Activated naive CD8-positive, alpha-beta T cell treated with anti-CD3 and anti-CD28 coated beads for 36 hours (primary cell): ENCODE measurements around the gene MRTFB. TPM values are rescaled to one million over a fixed set of nuclear protein-coding genes. Genes with fewer than 3 reads are reported as not detected.
A peak's percentile ranks its signal among the peaks of the same experiment; 100 is the strongest.

Source experiments
- DNase-seq: peaks from one replicate; pipeline ENCODE4 v3.0.0; 2021
- H3K27ac Mint-ChIP-seq: one replicate; pipeline ENCODE4 v1.8.0; 2022; ENCODE audit warnings: mild to moderate bottlenecking, moderate library complexity, mixed read lengths
- H3K27me3 Mint-ChIP-seq: one replicate; pipeline ENCODE4 v1.8.0; 2022; ENCODE audit warnings: mild to moderate bottlenecking, mixed read lengths
- H3K36me3 Mint-ChIP-seq: one replicate; pipeline ENCODE4 v1.8.0; 2021; ENCODE audit warnings: mild to moderate bottlenecking, mixed read lengths
- H3K4me1 Mint-ChIP-seq: one replicate; pipeline ENCODE4 v1.8.0; 2021; ENCODE audit warnings: mixed read lengths
- H3K4me3 Mint-ChIP-seq: one replicate; pipeline ENCODE4 v1.8.0; 2022; ENCODE audit warnings: mild to moderate bottlenecking, moderate library complexity, mixed read lengths
- H3K9me3 Mint-ChIP-seq: one replicate; pipeline ENCODE4 v1.8.0; 2022; ENCODE audit warnings: mixed read lengths
- total RNA-seq, 2 experiments: library from RNA; stranded (reverse); gene quantifications; one replicate each; pipeline ENCODE4 v1.2.3, GENCODE V29; 2021

The MRTFB gene
- total RNA-seq, 2 experiments from 2014 or later, result 10.9 to 12.4 TPM

DNA sequence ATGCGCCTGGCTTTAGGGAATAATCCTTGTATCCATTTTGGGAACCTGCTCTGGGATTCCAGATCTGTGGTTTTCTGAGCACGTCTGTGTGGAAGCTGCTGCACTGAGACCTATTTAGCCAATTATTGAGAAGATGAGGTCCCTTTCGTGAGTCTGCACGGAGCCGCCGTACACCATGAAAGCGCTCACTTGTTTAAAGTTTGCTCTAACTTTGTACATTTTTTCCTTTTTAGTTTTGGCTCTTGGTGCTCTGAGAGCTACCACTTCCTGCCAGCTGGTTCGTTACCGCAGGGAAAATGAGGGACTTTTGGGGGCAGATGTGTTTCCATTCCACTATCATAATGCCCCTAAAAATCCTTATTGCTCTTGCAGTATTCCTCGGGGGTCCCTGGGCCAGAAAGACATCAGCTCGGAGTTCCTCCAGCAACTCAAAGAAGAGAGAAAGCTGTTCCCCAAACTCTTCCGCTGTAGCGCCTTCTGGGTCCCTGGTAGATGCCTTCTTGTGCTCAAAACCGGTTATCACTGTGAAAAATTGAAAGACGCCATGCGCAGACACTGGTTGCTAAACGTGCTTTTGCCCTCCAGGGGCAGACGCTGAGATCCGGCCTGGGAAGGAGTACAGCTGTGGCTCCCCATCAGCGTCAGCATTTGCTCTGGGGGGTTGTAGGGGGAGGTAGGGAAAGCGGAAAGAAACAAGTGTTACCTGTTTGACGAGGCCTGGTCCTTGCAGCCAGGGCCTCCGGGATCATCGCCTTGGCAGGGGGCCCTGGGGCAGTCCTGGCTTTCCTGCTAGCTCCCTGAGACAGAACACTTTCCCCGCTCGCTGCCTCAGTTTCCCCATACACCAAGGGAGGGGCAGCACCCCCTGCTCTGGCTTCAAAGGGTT is 238.1 kb downstream of the MRTFB start:
- no peaks in the 10 kb centered on the region for H3K9me3 Mint-ChIP-seq
- DNase-seq, result peak; percentile 49
- H3K27me3 Mint-ChIP-seq, result no peaks in the 10 kb centered on the region
- H3K27ac Mint-ChIP-seq, result peak overlapping the region; percentile 87
- peak overlapping the region; percentile 71 for H3K4me3 Mint-ChIP-seq
- H3K4me1 Mint-ChIP-seq, result peaks cover 34% of the 10 kb centered on the region
- H3K36me3 Mint-ChIP-seq, result no peaks in the 10 kb centered on the region

GRCh38 chr16:14309906-14310305 is 238.8 kb downstream of the MRTFB start:
- H3K4me1 Mint-ChIP-seq, result peaks cover 34% of the 10 kb centered on the region
- peak overlapping the region; percentile 87 for H3K27ac Mint-ChIP-seq
- DNase-seq, result peak; percentile 26

GRCh38 chr16:14310519-14310991 is 239.4 kb downstream of the MRTFB start:
- no peak for DNase-seq
- Mint-ChIP-seq H3K4me3 (no peak overlapping the region), H3K27me3 (no peaks in the 10 kb centered on the region), H3K36me3 (no peaks in the 10 kb centered on the region), H3K4me1 (peaks cover 34% of the 10 kb centered on the region), H3K9me3 (no peaks in the 10 kb centered on the region), H3K27ac (no peak overlapping the region)

More at GRCh38 chr16:14309906-14310305, 238.8 kb downstream of the MRTFB start:
- no peaks in the 10 kb centered on the region for H3K27me3 Mint-ChIP-seq
- no peaks in the 10 kb centered on the region for H3K9me3 Mint-ChIP-seq
- no peak overlapping the region for H3K4me3 Mint-ChIP-seq
- H3K36me3 Mint-ChIP-seq, result no peaks in the 10 kb centered on the region

DNA sequence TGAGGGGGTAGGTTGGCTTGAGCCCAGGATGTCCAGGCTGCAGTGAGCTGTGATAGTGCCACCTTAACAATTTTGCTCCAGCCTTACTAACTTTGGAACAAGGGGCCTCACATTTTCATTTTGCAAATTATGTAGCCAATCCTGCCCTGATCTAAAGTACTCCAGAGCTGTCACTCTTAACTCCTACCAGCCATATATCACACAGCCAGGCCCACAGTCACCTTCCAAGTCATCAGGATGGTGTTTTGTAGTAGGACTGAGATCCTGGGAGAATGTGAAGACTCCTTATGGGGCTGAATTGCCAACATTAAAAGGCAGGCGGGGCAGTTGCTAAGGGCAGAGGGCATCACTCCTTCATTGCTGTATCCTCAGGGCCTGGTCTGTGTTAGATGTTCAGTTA is 243.0 kb downstream of the MRTFB start:
- H3K36me3 Mint-ChIP-seq, result no peaks in the 10 kb centered on the region
- H3K4me3 Mint-ChIP-seq, result no peak overlapping the region
- H3K27me3 Mint-ChIP-seq, result no peaks in the 10 kb centered on the region
- no peak overlapping the region for H3K27ac Mint-ChIP-seq
- no peak for DNase-seq
- H3K4me1 Mint-ChIP-seq, result peaks cover 14% of the 10 kb centered on the region
- H3K9me3 Mint-ChIP-seq, result no peaks in the 10 kb centered on the region

GRCh38 chr16:14315683-14316320 is 244.7 kb downstream of the MRTFB start:
- DNase-seq, result no peak
- no peak overlapping the region for H3K27ac Mint-ChIP-seq
- no peaks in the 10 kb centered on the region for H3K9me3 Mint-ChIP-seq
- no peak overlapping the region for H3K4me3 Mint-ChIP-seq
- no peaks in the 10 kb centered on the region for H3K27me3 Mint-ChIP-seq
- H3K36me3 Mint-ChIP-seq, result no peaks in the 10 kb centered on the region
- no peaks in the 10 kb centered on the region for H3K4me1 Mint-ChIP-seq

Other genes starting within 250 kb of the MRTFB start
- 10 to 100 TPM; 14.0 to 16.3 TPM for gene ERCC4, start 151.2 kb upstream of the MRTFB start, total RNA-seq